Islet of Langerhans (tissue), 1 donor: ENCODE measurements around the gene GNG7.
"Not testable (repeated sequence)": the region's sequence is repeated elsewhere in the genome, so short reads cannot be mapped to it uniquely, and the experiment has no call there.

Source experiments
- FAIRE-seq: peaks from one replicate; lab custom pipeline; 2011; peaks lifted over from hg19 to GRCh38; lab: Jason Lieb, UNC

GNG7 gene

GRCh38 chr19:2550431-2551171 lies 151.9 kb downstream of the GNG7 start:
- no peak for FAIRE-seq

- no peak for FAIRE-seq
Measured at GRCh38 chr19:2549701-2550191, 152.7 kb downstream of the GNG7 start.

DNA sequence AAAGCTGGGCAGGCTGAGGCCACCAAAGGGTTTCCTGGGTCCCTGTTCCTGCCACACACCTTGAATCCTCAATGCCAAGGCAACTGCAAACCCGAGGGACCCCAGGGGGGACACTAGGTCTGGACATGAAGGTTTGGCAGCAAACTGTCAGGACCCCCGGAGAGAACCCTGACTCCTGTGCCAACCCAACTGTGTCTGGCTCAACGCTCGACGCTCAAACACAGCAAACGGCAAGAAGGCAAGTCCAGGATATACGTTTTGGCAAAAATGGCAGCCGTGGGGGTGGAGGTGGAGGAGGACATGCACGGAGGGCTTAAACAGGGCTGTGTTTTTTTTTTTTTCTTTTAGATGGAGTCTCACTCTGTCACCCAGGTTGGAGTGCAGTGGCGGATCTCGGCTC lies 153.5 kb downstream of the GNG7 start:
- no peak for FAIRE-seq

- FAIRE-seq: no peak
Measured at GRCh38 chr19:2547721-2548120, 154.8 kb downstream of the GNG7 start.

DNA sequence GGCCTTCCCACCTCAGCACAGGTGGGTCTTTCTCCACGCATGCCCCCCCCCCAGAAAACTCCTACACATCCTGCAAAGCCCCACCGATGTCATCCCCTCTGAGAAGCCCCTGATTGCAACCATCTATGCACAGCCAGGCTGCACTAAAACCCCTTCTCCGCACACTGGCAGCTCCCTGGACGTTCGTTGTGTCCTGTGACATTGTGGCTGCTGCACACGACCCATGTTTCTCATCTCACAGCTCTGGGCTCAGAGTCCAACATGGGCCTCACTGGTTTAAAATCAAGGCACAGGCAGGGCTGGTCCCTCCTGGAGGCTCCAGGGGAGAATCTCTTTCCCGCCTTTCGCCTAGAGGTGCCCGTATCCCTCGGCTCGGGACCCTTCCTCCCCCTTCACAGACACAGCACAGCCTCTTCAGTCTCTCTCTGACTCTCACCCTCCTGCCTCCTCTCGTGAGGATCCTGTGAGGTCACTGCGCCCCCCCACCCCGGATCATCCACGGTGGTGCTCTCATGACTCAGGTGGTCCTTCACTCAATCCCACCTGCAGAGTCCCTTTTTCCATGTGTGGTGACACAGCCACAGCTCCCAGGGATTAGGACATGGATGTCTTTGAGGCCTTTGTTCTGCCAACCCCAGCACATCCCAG lies 155.3 kb downstream of the GNG7 start:
- FAIRE-seq: no peak

DNA sequence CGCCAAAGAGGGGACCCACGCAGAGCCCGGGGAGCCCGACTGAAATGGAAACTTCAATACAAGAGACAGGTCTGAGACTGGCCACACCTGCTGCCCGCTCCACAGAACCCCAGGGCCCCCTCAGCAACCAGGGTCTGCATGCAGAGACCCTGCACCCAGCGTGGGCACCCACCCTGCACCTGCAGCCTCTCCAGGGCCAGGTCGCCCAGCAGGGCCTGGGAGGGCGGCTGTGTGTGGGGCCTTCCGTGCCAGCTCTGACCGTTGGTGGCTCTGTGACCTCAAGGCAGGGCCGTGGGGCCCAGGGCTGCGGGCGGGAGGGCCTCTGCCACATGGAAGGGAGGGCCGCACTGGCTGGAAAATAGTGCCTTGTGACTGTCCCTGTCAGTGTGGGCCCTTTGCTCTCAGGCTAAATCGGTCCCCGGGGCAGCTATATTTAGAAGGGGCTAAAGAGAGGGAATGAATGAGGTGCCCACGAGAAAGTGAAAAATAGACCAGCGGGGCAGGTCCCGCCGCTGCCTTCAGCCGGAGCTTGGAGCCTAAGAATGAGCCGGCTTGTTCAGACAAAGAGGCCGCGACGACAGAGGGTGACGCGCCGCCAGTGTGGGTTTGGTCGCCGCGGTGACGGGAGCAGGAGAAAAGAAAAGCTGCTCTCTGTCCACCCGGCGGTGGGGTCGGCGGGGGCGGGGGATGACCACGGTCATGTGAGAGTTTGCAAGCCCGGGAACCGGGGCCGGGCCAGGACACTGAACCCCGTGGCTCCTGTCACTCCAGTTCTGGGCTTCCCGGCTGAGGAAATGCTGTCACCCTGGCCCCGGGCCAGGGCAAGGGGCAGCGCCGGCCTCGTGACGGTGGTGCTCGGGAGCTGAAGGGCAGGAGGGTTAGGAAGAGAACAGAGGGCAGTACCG lies 156.1 kb downstream of the GNG7 start:
- no peak for FAIRE-seq

DNA sequence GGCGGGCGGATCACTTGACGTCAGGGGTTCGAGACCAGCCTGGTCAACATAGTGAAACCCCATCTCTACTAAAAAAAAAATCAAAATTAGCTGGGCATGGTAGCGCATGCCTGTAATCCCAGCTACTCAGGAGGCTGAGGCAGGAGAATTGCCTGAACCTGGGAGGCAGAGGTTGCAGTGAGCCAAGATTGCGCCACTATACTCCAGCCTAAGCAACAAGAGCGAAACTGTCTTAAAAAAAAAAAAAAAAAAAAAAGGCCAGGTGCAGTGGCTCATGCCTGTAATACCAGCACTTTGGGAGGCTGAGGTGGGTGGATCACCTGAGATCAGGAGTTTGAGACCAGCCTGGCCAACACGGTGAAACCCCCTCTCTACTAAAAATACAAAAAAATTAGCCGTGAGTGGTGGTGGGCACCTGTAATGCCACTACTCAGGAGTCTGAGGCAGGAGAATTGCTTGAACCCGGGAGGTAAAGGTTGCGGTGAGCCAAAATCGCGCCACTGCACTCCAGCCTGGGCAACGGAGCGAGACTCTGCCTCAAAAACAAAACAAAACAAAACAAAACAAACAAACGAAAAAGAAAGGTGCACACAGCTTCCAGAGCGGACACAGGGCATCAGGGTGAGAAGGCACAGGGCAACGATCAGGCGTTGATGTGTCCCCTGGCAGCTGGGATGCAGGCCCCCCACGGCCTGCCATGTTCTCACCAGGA lies 156.9 kb downstream of the GNG7 start:
- not testable (repeated sequence) for FAIRE-seq

GRCh38 chr19:2544576-2545415 lies 157.7 kb downstream of the GNG7 start:
- no peak for FAIRE-seq

DNA sequence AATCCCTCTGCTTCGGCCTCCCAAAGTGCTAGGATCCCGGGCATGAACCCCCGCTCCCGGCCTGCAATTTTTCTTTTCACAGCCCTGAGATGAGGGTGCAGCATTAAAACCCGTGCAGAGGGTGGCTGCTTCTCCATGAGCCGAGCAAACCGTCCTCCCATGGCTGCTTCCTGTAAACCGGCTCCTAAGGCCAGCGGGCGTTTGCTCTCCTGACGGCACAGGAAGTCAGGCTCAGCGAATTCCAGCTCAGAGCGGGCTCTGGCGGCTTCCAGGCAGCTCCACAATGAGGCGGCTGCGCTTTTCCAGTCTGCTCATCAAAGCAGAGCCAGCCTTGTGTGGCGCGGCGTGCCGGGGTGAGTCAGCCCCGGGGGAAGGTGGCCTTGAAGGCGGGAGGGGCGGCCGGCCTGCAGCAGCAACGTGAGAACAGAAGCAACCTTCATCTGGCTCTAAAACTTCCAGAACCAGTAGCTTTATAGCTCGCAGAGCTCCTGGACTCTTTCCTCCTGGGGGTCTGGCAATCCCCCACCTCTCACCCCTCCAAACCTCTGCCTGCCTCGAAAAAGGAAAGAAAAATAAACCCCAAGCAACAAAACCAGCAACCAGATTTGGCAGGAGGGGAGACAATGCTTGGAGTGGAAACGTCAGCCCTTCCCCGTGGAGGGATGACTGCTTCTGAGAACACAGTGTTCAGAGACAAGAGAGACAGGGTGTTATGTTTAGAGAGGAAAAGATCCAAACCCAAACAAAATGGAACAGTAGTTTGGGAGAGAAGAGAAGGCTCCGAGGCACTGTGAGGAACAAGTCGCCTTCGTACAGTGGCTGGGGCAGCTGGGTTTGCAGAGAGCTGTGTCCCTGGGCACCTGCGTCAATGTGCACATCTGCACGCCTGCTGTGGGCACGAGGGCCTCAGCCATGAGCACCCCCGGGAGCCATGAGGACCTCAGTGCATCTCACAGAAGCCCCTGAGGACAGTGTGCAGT lies 158.7 kb downstream of the GNG7 start:
- peak; percentile 98 for FAIRE-seq

GRCh38 chr19:2543072-2543462 lies 159.4 kb downstream of the GNG7 start:
- FAIRE-seq: not testable (repeated sequence)

GRCh38 chr19:2542341-2543069 lies 160.0 kb downstream of the GNG7 start:
- no peak for FAIRE-seq

DNA sequence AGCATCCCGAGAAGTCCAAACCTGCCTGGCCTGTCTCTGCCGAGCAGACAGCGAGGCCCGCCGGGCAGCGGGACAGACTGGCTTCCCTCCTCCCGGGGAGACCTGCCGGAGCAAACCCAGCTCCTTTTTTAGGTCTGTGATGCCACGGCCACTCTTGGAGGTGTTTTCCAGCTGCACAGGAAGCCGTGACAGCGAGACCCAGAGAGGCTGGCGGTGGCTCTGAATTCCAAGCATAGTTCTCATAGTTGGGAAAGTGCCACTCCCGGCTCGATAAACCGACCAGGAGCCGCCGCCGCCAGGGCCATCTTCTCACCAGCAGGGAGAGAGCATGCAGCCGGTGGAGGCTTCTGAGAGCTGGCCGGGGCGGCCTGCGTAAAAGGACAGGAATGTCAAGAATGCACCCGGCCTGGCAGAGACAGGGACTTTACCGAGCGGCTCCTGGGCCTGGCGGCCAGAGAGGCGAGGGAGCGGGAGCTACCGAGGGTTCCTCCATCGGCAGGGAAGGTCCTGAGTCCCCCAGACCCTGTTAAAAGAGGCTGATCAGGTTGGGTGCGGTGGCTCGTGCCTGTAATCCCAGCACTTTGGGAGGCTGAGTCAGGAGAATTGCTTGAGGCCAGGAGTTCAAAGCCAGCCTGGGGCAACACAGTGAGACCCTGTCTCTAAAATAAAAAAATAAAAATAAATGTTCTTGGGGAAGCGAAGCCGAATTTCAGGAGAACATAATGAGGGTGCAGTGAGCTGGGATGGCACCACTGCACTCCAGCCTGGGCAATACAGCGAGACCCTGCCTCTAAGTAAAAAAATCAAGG lies 161.6 kb downstream of the GNG7 start:
- no peak for FAIRE-seq

GRCh38 chr19:2540251-2540645 lies 162.2 kb downstream of the GNG7 start:
- FAIRE-seq: no peak

DNA sequence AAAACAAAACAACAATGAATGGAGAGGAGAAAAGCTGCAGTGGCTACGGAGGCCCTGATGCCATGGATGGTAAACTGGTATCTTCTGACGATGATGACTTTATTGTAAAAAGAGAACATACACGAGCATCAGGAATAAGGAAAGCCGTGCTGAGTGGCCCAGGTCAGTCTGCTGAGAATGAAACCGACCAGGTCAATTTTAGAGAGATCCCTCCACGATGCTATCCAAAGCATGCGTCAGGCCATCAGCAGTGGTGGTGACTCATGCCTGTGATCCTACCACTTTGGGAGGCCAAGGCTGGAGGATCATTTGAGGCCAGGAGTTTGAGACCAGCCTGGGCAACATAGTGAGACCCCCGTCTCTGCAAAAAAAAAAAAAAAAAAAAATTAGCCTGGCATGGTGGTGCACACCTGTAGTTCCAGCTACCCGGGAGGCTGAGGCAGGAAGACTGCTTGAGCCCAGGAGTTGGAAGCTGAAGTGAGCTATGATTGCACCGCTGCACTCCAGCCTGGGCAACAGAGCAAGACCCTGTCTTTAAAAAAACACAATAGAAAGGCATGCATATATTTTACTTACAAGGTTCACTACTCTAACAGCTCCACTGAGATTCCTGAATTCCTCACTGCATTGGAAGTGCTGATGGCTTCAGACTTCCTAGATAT lies 164.3 kb downstream of the GNG7 start:
- no peak for FAIRE-seq

GRCh38 chr19:2537584-2537983 lies 164.9 kb downstream of the GNG7 start:
- FAIRE-seq: not testable (repeated sequence)

DNA sequence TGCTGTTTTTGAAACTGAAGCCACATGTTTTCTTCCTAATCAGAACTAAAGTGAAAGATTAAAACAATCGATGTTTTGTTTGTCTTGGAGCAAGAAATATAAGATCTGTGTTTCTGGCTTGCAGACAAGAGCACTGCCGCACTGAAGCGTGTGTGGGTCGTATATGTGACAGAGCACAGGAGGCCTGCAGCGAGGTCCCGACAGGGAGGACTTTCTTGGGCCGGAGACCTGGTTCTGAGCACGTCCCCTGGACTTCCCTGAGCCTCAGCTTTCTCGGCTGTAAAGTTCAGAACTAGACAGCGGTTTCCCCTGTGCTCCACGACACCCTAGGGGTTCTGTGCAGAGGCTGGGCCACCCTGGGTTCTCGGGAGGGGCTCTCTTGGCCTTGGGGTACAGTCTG lies 166.0 kb downstream of the GNG7 start:
- no peak for FAIRE-seq

DNA sequence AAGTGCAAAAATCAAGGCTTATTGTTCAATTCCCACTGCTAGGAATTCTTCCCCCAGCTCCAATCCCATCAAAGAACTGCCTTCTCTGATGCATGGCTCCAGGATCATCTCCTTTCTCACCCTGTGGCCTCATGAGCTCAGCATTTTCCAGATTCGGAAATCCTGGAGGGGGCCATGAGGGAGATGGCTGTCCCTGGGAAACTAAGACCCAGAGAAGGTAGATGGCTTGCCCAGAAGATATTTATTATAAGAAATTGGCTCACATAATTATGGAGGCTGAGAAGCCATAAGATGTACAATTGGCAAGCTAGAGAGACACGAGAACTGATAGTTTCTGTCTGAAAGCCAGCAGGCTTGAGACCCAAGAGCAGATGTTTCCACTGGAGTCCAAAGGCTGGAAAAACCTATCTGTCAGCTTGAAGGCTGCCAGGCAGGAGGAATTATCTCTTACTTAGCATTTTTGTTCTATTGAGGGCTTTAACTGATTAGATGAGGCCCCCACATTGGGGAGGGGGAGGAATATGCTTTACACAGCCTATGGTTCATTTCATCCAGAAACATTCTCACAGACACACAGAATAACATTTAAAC lies 168.0 kb downstream of the GNG7 start:
- FAIRE-seq: no peak
